HG02970 (cell line): Measurements from ENCODE around the gene ATP10A.
"Not testable (repeated sequence)": the region's sequence is repeated elsewhere in the genome, so short reads cannot be mapped to it uniquely, and the experiment has no call there.

Experiments used
- ATAC-seq: cut with Tn5 transposase; IDR thresholded peaks from one replicate; pipeline ENCODE4 v1.9.1; 2021; ENCODE audit warnings: mild to moderate bottlenecking, moderate library complexity, moderate number of reproducible peaks; ENCODE audit not compliant: unreplicated experiment, low FRiP score

The ATP10A gene

GRCh38 chr15:25859838-25860645 lies 3.1 kb downstream of the ATP10A start:
- ATAC-seq, result no peak

GRCh38 chr15:25858952-25859760 lies 4.0 kb downstream of the ATP10A start:
- ATAC-seq, result no peak

GRCh38 chr15:25856059-25856458 lies 7.1 kb downstream of the ATP10A start:
- not testable (repeated sequence) for ATAC-seq

GRCh38 chr15:25852661-25853524 lies 10.2 kb downstream of the ATP10A start:
- no peak for ATAC-seq

- no peak for ATAC-seq
These were observed 11.1 kb downstream of the ATP10A start for GRCh38 chr15:25852027-25852426.

GRCh38 chr15:25850154-25851111 lies 12.7 kb downstream of the ATP10A start:
- ATAC-seq, result peak; percentile 66

- no peak for ATAC-seq
These were observed 13.8 kb downstream of the ATP10A start for GRCh38 chr15:25849157-25849921.

GRCh38 chr15:25848784-25849156 lies 14.4 kb downstream of the ATP10A start:
- no peak for ATAC-seq

- ATAC-seq, result no peak
These were observed 14.8 kb downstream of the ATP10A start for GRCh38 chr15:25848325-25848724.

GRCh38 chr15:25847051-25847450 lies 16.1 kb downstream of the ATP10A start:
- ATAC-seq, result no peak

GRCh38 chr15:25846377-25846776 lies 16.8 kb downstream of the ATP10A start:
- no peak for ATAC-seq

GRCh38 chr15:25844981-25845680 lies 18.0 kb downstream of the ATP10A start:
- no peak for ATAC-seq

- no peak for ATAC-seq
These were observed 18.6 kb downstream of the ATP10A start for GRCh38 chr15:25844542-25844941.

GRCh38 chr15:25844076-25844475 lies 19.1 kb downstream of the ATP10A start:
- ATAC-seq, result no peak

GRCh38 chr15:25839638-25840156 lies 23.4 kb downstream of the ATP10A start:
- ATAC-seq, result no peak

- ATAC-seq, result no peak
These were observed 24.3 kb downstream of the ATP10A start for GRCh38 chr15:25838871-25839195.

GRCh38 chr15:25838191-25838870 lies 24.8 kb downstream of the ATP10A start:
- no peak for ATAC-seq

- ATAC-seq, result no peak
These were observed 31.0 kb downstream of the ATP10A start for GRCh38 chr15:25832158-25832557.
